Measurements from ENCODE around the gene COMT. TPM values are rescaled to one million over a fixed set of nuclear protein-coding genes. Genes with fewer than 3 reads are reported as not detected.

COMT gene
- total and polyA plus RNA-seq, 2 of the 4 experiments (the other 2 are of a cell fraction), result 202 to 347 TPM

GRCh38 chr22:19921544-19922081 is 20.0 kb upstream of the COMT start:
- Histone ChIP-seq H4K5ac (ENCODE audit: low read depth, low read length) (no peak overlapping the region), H2AK9ac (replicated peaks; ENCODE audit: low read depth, low read length, poor library complexity) (no peak overlapping the region), H3K27ac (ENCODE audit: insufficient read depth, low read length) (no peak overlapping the region), H3K79me1 (ENCODE audit: low read depth in 1 of 2, low read length in 2 of 2) (peaks cover 0 to 7% of the 10 kb centered on the region in 2 experiments; a peak in 1 of 4 replicates), H3K9ac (ENCODE audit: low read depth, low read length) (no peak overlapping the region), H3K27me3 (ENCODE audit: control insufficient read depth, insufficient read depth, low read length) (no peaks in the 10 kb centered on the region), H3K9me3 (ENCODE audit: control insufficient read depth, insufficient read depth, low read length) (no peaks in the 10 kb centered on the region), H2BK120ac (ENCODE audit: low read depth, low read length) (no peak overlapping the region), H3K23ac (ENCODE audit: low read depth, low read length) (no peak overlapping the region), H4K8ac (ENCODE audit: low read depth in 2 of 2, low read length in 2 of 2) (no peak overlapping the region), H3K4ac (ENCODE audit: low read depth, low read length) (no peak overlapping the region), H2AK5ac (ENCODE audit: low read depth, low read length) (no peak overlapping the region), H3K4me2 (ENCODE audit: low read depth, low read length) (no peak overlapping the region), H3K9me1 (ENCODE audit: insufficient read depth, low read length) (peaks cover 9% of the 10 kb centered on the region; the same call in 1 of the 2 replicates), H2BK20ac (ENCODE audit: low read depth, low read length) (no peak overlapping the region), H3K4me1 (ENCODE audit: control insufficient read depth, insufficient read depth, low read length) (no peaks in the 10 kb centered on the region), H2BK15ac (ENCODE audit: low read depth, low read length) (no peak overlapping the region), H3K18ac (ENCODE audit: low read depth, low read length) (no peak overlapping the region), H4K20me1 (ENCODE audit: insufficient read depth, low read length) (no peaks in the 10 kb centered on the region), H3K4me3 (ENCODE audit: insufficient read depth, low read depth, low read length) (no peak overlapping the region), H4K91ac (ENCODE audit: insufficient read depth, low read depth, low read length) (no peak overlapping the region), H3K36me3 (ENCODE audit: control insufficient read depth, insufficient read depth, low read length) (peaks cover 22% of the 10 kb centered on the region), H2BK5ac (ENCODE audit: low read depth, low read length, poor library complexity, severe bottlenecking) (no peak overlapping the region), H3K56ac (ENCODE audit: extremely low read depth, insufficient read depth, low read length) (no peak overlapping the region), H3K14ac (replicated peaks; ENCODE audit: low read depth, low read length) (no peak overlapping the region), H2AFZ (replicated peaks; ENCODE audit: low read length, poor library complexity) (no peak overlapping the region)
- no TSS peak for BruUV-seq (replicated peaks)
- intact Hi-C loops (cut with micrococcal nuclease), result no loop called here
- in situ Hi-C loops (cut with MboI; ENCODE audit: low sequenced_read_pairs), result no loop called here
- DNase-seq, result no peak
- no peak for ATAC-seq (ENCODE audit: low read depth)
- dilution Hi-C loops (cut with HindIII; ENCODE audit: low sequenced_read_pairs, unreplicated experiment), result no loop called here
- TF ChIP-seq, protein P1, sequence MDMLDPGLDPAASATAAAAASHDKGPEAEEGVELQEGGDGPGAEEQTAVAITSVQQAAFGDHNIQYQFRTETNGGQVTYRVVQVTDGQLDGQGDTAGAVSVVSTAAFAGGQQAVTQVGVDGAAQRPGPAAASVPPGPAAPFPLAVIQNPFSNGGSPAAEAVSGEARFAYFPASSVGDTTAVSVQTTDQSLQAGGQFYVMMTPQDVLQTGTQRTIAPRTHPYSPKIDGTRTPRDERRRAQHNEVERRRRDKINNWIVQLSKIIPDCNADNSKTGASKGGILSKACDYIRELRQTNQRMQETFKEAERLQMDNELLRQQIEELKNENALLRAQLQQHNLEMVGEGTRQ (IDR thresholded peaks at IDR 0.05; ENCODE audit: low read depth, low read length), result no peak
- TF ChIP-seq RAD21 (IDR thresholded peaks at IDR 0.05; ENCODE audit: low read length) (no peak), SMC3 (IDR thresholded peaks at IDR 0.05; ENCODE audit: low read depth, low read length) (no peak), CHD1 (IDR thresholded peaks at IDR 0.05; ENCODE audit: low read depth, low read length) (no peak)
- TF ChIP-seq, protein P2, sequence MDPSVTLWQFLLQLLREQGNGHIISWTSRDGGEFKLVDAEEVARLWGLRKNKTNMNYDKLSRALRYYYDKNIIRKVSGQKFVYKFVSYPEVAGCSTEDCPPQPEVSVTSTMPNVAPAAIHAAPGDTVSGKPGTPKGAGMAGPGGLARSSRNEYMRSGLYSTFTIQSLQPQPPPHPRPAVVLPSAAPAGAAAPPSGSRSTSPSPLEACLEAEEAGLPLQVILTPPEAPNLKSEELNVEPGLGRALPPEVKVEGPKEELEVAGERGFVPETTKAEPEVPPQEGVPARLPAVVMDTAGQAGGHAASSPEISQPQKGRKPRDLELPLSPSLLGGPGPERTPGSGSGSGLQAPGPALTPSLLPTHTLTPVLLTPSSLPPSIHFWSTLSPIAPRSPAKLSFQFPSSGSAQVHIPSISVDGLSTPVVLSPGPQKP (IDR thresholded peaks at IDR 0.05; ENCODE audit: borderline replicate concordance, low read depth, low read length), result no peak
- WGBS, 2 experiments (ENCODE audit: extremely low coverage in 2 of 2, insufficient read length in 1 of 2), result 76% methylated on average over 3 of the region's 3 CpGs; no CpG with 5 or more reads in 1 of the 2 experiments
- ChIA-PET CTCF (no interaction called here), POLR2A (ENCODE audit: unreplicated experiment) (no interaction called here)
